ENCODE results near the gene GMDS.

Gene GMDS

GRCh38 chr6:1988843-1989242 is 256.6 kb downstream of the GMDS start:
- Histone ChIP-seq H3K9me3 (ENCODE audit: control insufficient read depth, insufficient read depth, low read length) (no peaks in the 10 kb centered on the region), H3K4me1 (ENCODE audit: control insufficient read depth, insufficient read depth, low read length) (no peaks in the 10 kb centered on the region), H3K36me3 (ENCODE audit: control insufficient read depth, insufficient read depth, low read length) (no peaks in the 10 kb centered on the region), H3K4me3 (ENCODE audit: low read depth, low read length) (no peak overlapping the region), H3K27me3 (ENCODE audit: control insufficient read depth, insufficient read depth, low read length) (no peaks in the 10 kb centered on the region), H3K9ac (ENCODE audit: low read depth, low read length) (no peak overlapping the region), H3K27ac (ENCODE audit: low read depth, low read length) (no peak overlapping the region)

- Histone ChIP-seq H3K4me1 (ENCODE audit: control insufficient read depth, insufficient read depth, low read length) (no peaks in the 10 kb centered on the region), H3K36me3 (ENCODE audit: control insufficient read depth, insufficient read depth, low read length) (no peaks in the 10 kb centered on the region), H3K27me3 (ENCODE audit: control insufficient read depth, insufficient read depth, low read length) (no peaks in the 10 kb centered on the region), H3K9me3 (ENCODE audit: control insufficient read depth, insufficient read depth, low read length) (no peaks in the 10 kb centered on the region), H3K9ac (ENCODE audit: low read depth, low read length) (no peak overlapping the region), H3K4me3 (ENCODE audit: low read depth, low read length) (no peak overlapping the region), H3K27ac (ENCODE audit: low read depth, low read length) (no peak overlapping the region)
These were observed 257.8 kb downstream of the GMDS start for GRCh38 chr6:1987640-1988039.

GRCh38 chr6:1986454-1987243 is 258.8 kb downstream of the GMDS start:
- Histone ChIP-seq H3K36me3 (ENCODE audit: control insufficient read depth, insufficient read depth, low read length) (no peaks in the 10 kb centered on the region), H3K27ac (ENCODE audit: low read depth, low read length) (no peak overlapping the region), H3K4me1 (ENCODE audit: control insufficient read depth, insufficient read depth, low read length) (no peaks in the 10 kb centered on the region), H3K4me3 (ENCODE audit: low read depth, low read length) (no peak overlapping the region), H3K9me3 (ENCODE audit: control insufficient read depth, insufficient read depth, low read length) (no peaks in the 10 kb centered on the region; the same call in 1 of the 2 replicates), H3K9ac (ENCODE audit: low read depth, low read length) (no peak overlapping the region), H3K27me3 (ENCODE audit: control insufficient read depth, insufficient read depth, low read length) (no peaks in the 10 kb centered on the region)

- H3K4me1 ChIP-seq (ENCODE audit: control insufficient read depth, insufficient read depth, low read length), result no peaks in the 10 kb centered on the region
- H3K9ac ChIP-seq (ENCODE audit: low read depth, low read length), result no peak overlapping the region
- no peak overlapping the region for H3K4me3 ChIP-seq (ENCODE audit: low read depth, low read length)
- no peaks in the 10 kb centered on the region for H3K27me3 ChIP-seq (ENCODE audit: control insufficient read depth, insufficient read depth, low read length)
- no peaks in the 10 kb centered on the region for H3K36me3 ChIP-seq (ENCODE audit: control insufficient read depth, insufficient read depth, low read length)
- H3K9me3 ChIP-seq (ENCODE audit: control insufficient read depth, insufficient read depth, low read length), result no peaks in the 10 kb centered on the region; the same call in 1 of the 2 replicates
- H3K27ac ChIP-seq (ENCODE audit: low read depth, low read length), result no peak overlapping the region
These were observed 260.9 kb downstream of the GMDS start for GRCh38 chr6:1984346-1984994.

- no peaks in the 10 kb centered on the region for H3K36me3 ChIP-seq (ENCODE audit: control insufficient read depth, insufficient read depth, low read length)
- no peaks in the 10 kb centered on the region for H3K27me3 ChIP-seq (ENCODE audit: control insufficient read depth, insufficient read depth, low read length)
- H3K9ac ChIP-seq (ENCODE audit: low read depth, low read length), result no peak overlapping the region
- no peak overlapping the region for H3K27ac ChIP-seq (ENCODE audit: low read depth, low read length)
- no peak overlapping the region for H3K4me3 ChIP-seq (ENCODE audit: low read depth, low read length)
- H3K9me3 ChIP-seq (ENCODE audit: control insufficient read depth, insufficient read depth, low read length), result no peaks in the 10 kb centered on the region; the same call in 1 of the 2 replicates
- no peaks in the 10 kb centered on the region for H3K4me1 ChIP-seq (ENCODE audit: control insufficient read depth, insufficient read depth, low read length)
These were observed 261.6 kb downstream of the GMDS start for GRCh38 chr6:1983850-1984249.

GRCh38 chr6:1972962-1973361 is 272.4 kb downstream of the GMDS start:
- Histone ChIP-seq H3K27ac (ENCODE audit: low read depth, low read length) (no peak overlapping the region), H3K9me3 (ENCODE audit: control insufficient read depth, insufficient read depth, low read length) (no peaks in the 10 kb centered on the region), H3K4me1 (ENCODE audit: control insufficient read depth, insufficient read depth, low read length) (no peaks in the 10 kb centered on the region), H3K27me3 (ENCODE audit: control insufficient read depth, insufficient read depth, low read length) (no peaks in the 10 kb centered on the region), H3K36me3 (ENCODE audit: control insufficient read depth, insufficient read depth, low read length) (no peaks in the 10 kb centered on the region), H3K4me3 (ENCODE audit: low read depth, low read length) (no peak overlapping the region), H3K9ac (ENCODE audit: low read depth, low read length) (no peak overlapping the region)

- H3K27ac ChIP-seq (ENCODE audit: low read depth, low read length), result no peak overlapping the region
- no peak overlapping the region for H3K4me3 ChIP-seq (ENCODE audit: low read depth, low read length)
- H3K9me3 ChIP-seq (ENCODE audit: control insufficient read depth, insufficient read depth, low read length), result no peaks in the 10 kb centered on the region
These were observed 273.8 kb downstream of the GMDS start for GRCh38 chr6:1971612-1972011.

GRCh38 chr6:1970151-1970561 is 275.2 kb downstream of the GMDS start:
- no peak overlapping the region for H3K4me3 ChIP-seq (ENCODE audit: low read depth, low read length)
- H3K27ac ChIP-seq (ENCODE audit: low read depth, low read length), result no peak overlapping the region
- H3K9me3 ChIP-seq (ENCODE audit: control insufficient read depth, insufficient read depth, low read length), result no peaks in the 10 kb centered on the region
- H3K4me1 ChIP-seq (ENCODE audit: control insufficient read depth, insufficient read depth, low read length), result no peaks in the 10 kb centered on the region
- no peak overlapping the region for H3K9ac ChIP-seq (ENCODE audit: low read depth, low read length)
- H3K27me3 ChIP-seq (ENCODE audit: control insufficient read depth, insufficient read depth, low read length), result no peaks in the 10 kb centered on the region
- no peaks in the 10 kb centered on the region for H3K36me3 ChIP-seq (ENCODE audit: control insufficient read depth, insufficient read depth, low read length)

More at GRCh38 chr6:1971612-1972011, 273.8 kb downstream of the GMDS start:
- H3K36me3 ChIP-seq (ENCODE audit: control insufficient read depth, insufficient read depth, low read length), result no peaks in the 10 kb centered on the region
- H3K4me1 ChIP-seq (ENCODE audit: control insufficient read depth, insufficient read depth, low read length), result no peaks in the 10 kb centered on the region
- no peaks in the 10 kb centered on the region for H3K27me3 ChIP-seq (ENCODE audit: control insufficient read depth, insufficient read depth, low read length)
- no peak overlapping the region for H3K9ac ChIP-seq (ENCODE audit: low read depth, low read length)

- Histone ChIP-seq H3K9ac (ENCODE audit: low read depth, low read length) (no peak overlapping the region), H3K27ac (ENCODE audit: low read depth, low read length) (no peak overlapping the region), H3K27me3 (ENCODE audit: control insufficient read depth, insufficient read depth, low read length) (no peaks in the 10 kb centered on the region), H3K36me3 (ENCODE audit: control insufficient read depth, insufficient read depth, low read length) (no peaks in the 10 kb centered on the region), H3K9me3 (ENCODE audit: control insufficient read depth, insufficient read depth, low read length) (no peaks in the 10 kb centered on the region), H3K4me1 (ENCODE audit: control insufficient read depth, insufficient read depth, low read length) (no peaks in the 10 kb centered on the region), H3K4me3 (ENCODE audit: low read depth, low read length) (no peak overlapping the region)
These were observed 278.7 kb downstream of the GMDS start for GRCh38 chr6:1966713-1967112.

- Histone ChIP-seq H3K36me3 (ENCODE audit: control insufficient read depth, insufficient read depth, low read length) (no peaks in the 10 kb centered on the region), H3K4me3 (ENCODE audit: low read depth, low read length) (no peak overlapping the region), H3K9me3 (ENCODE audit: control insufficient read depth, insufficient read depth, low read length) (no peaks in the 10 kb centered on the region), H3K4me1 (ENCODE audit: control insufficient read depth, insufficient read depth, low read length) (no peaks in the 10 kb centered on the region), H3K27me3 (ENCODE audit: control insufficient read depth, insufficient read depth, low read length) (no peaks in the 10 kb centered on the region), H3K27ac (ENCODE audit: low read depth, low read length) (no peak overlapping the region), H3K9ac (ENCODE audit: low read depth, low read length) (no peak overlapping the region)
These were observed 279.7 kb downstream of the GMDS start for GRCh38 chr6:1965596-1966224.

- H3K4me1 ChIP-seq (ENCODE audit: control insufficient read depth, insufficient read depth, low read length), result no peaks in the 10 kb centered on the region
- H3K36me3 ChIP-seq (ENCODE audit: control insufficient read depth, insufficient read depth, low read length), result no peaks in the 10 kb centered on the region
- no peak overlapping the region for H3K4me3 ChIP-seq (ENCODE audit: low read depth, low read length)
- no peak overlapping the region for H3K9ac ChIP-seq (ENCODE audit: low read depth, low read length)
- no peaks in the 10 kb centered on the region for H3K9me3 ChIP-seq (ENCODE audit: control insufficient read depth, insufficient read depth, low read length)
- H3K27me3 ChIP-seq (ENCODE audit: control insufficient read depth, insufficient read depth, low read length), result no peaks in the 10 kb centered on the region
- H3K27ac ChIP-seq (ENCODE audit: low read depth, low read length), result no peak overlapping the region
These were observed 281.8 kb downstream of the GMDS start for GRCh38 chr6:1963596-1963995.

Measured in HUES48 (cell line).